Cardiac septum (tissue), 1 donor: ENCODE results near the gene MYLK. TPM values are rescaled to one million over a fixed set of nuclear protein-coding genes. Genes with fewer than 3 reads are reported as not detected.

Source experiments
- DNase-seq: peaks from one replicate; pipeline ENCODE4 v3.0.0-alpha.2; 2020; ENCODE audit warnings: low spot score
- intact Hi-C: fragments of 100-400 bp; cut with DNase I; formaldehyde crosslinking; loops from one replicate; pipeline ENCODE4 v1.14.0; 2022
- total RNA-seq: library from RNA; stranded (reverse); fragmentation: NEBNext Ultra II Directional; extraction: Animal tissue kit (Norgen Biotek cat#: 25700); gene quantifications from one replicate; pipeline ENCODE4 v1.2.1, GENCODE V29; 2021
- donor health status: DM: no; HTN: no; CAD: no.

Gene MYLK
- total RNA-seq, 1 donor from 2014 or later = 17.8 TPM

- intact Hi-C loops = no loop called here
- no peak for DNase-seq
Observed at GRCh38 chr3:123760817-123761216, 123.3 kb downstream of the MYLK start.

- intact Hi-C loops = no loop called here
Observed at GRCh38 chr3:123759871-123760270, 124.3 kb downstream of the MYLK start.

GRCh38 chr3:123759311-123759710, 124.8 kb downstream of the MYLK start:
- intact Hi-C loops = no loop called here
- no peak for DNase-seq

More at GRCh38 chr3:123759871-123760270, 124.3 kb downstream of the MYLK start:
- DNase-seq = no peak

GRCh38 chr3:123758081-123758564, 126.0 kb downstream of the MYLK start:
- intact Hi-C loops = no loop called here
- DNase-seq = no peak

GRCh38 chr3:123757281-123757940, 126.7 kb downstream of the MYLK start:
- no peak for DNase-seq
- intact Hi-C loops = no loop called here

- intact Hi-C loops = no loop called here
- no peak for DNase-seq
Observed at GRCh38 chr3:123755501-123755900, 128.6 kb downstream of the MYLK start.

GRCh38 chr3:123755085-123755484, 129.0 kb downstream of the MYLK start:
- DNase-seq = no peak
- intact Hi-C loops = no loop called here

GRCh38 chr3:123753286-123753685, 130.8 kb downstream of the MYLK start:
- intact Hi-C loops = no loop called here
- DNase-seq = no peak

- intact Hi-C loops = no loop called here
- DNase-seq = no peak
Observed at GRCh38 chr3:123752228-123752627, 131.9 kb downstream of the MYLK start.

GRCh38 chr3:123751433-123751832, 132.7 kb downstream of the MYLK start:
- intact Hi-C loops = no loop called here
- DNase-seq = no peak

- intact Hi-C loops = no loop called here
- DNase-seq = no peak
Observed at GRCh38 chr3:123750659-123751420, 133.3 kb downstream of the MYLK start.

- DNase-seq = no peak
- intact Hi-C loops = no loop called here
Observed at GRCh38 chr3:123750209-123750608, 133.9 kb downstream of the MYLK start.

GRCh38 chr3:123749711-123750110, 134.4 kb downstream of the MYLK start:
- DNase-seq = no peak
- intact Hi-C loops = no loop called here

GRCh38 chr3:123745184-123745855, 138.8 kb downstream of the MYLK start:
- intact Hi-C loops = no loop called here
- DNase-seq = no peak

GRCh38 chr3:123744064-123744463, 140.1 kb downstream of the MYLK start:
- intact Hi-C loops = no loop called here
- no peak for DNase-seq

GRCh38 chr3:123743121-123743520, 141.0 kb downstream of the MYLK start:
- no peak for DNase-seq
- intact Hi-C loops = no loop called here

GRCh38 chr3:123741041-123741511, 143.1 kb downstream of the MYLK start:
- DNase-seq = no peak
- intact Hi-C loops = no loop called here

- intact Hi-C loops = no loop called here
Observed at GRCh38 chr3:123740391-123740822, 143.7 kb downstream of the MYLK start.

GRCh38 chr3:123739754-123740153, 144.4 kb downstream of the MYLK start:
- intact Hi-C loops = no loop called here
- no peak for DNase-seq

More at GRCh38 chr3:123740391-123740822, 143.7 kb downstream of the MYLK start:
- no peak for DNase-seq

- intact Hi-C loops = no loop called here
- no peak for DNase-seq
Observed at GRCh38 chr3:123739106-123739505, 145.0 kb downstream of the MYLK start.
